C4-2B (cell line): Measurements from ENCODE around the gene MBTPS1.

Experiments
- ZFX ChIP-seq: fragments of 450-650 bp; IDR thresholded peaks from 2 replicates; pipeline ENCODE4 v1.6.1; 2017
- TF ChIP-seq, protein P1 (sequence below): fragments of 450-650 bp; conservative IDR thresholded peaks from 2 replicates; pipeline ENCODE4 v1.5.1; 2017; ENCODE audit warnings: mild to moderate bottlenecking

DNA sequence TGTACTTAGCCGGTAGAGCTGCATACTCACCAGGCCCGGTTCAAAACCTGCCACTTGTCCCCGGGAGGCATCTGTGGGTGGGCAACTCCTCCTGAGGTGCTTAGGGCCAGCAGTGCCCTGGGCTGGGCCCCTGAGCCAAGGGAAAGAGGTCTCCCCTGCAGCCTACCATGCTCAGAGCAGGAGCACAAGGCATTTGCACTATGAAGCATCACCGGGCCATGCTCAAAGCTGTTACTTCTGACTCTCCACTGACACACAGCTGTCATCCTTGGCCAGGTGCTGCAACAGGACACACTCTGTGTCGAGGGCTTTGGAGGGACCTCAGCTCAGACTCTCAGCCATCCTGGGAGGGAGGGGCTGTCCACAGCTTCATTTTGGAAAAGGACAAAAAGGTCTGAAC lies 111.4 kb downstream of the MBTPS1 start:
- TF ChIP-seq, protein P1, sequence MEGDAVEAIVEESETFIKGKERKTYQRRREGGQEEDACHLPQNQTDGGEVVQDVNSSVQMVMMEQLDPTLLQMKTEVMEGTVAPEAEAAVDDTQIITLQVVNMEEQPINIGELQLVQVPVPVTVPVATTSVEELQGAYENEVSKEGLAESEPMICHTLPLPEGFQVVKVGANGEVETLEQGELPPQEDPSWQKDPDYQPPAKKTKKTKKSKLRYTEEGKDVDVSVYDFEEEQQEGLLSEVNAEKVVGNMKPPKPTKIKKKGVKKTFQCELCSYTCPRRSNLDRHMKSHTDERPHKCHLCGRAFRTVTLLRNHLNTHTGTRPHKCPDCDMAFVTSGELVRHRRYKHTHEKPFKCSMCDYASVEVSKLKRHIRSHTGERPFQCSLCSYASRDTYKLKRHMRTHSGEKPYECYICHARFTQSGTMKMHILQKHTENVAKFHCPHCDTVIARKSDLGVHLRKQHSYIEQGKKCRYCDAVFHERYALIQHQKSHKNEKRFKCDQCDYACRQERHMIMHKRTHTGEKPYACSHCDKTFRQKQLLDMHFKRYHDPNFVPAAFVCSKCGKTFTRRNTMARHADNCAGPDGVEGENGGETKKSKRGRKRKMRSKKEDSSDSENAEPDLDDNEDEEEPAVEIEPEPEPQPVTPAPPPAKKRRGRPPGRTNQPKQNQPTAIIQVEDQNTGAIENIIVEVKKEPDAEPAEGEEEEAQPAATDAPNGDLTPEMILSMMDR: no peak
- no peak for TF ChIP-seq ZFX
